ENCODE data around the gene OR10K2. TPM values are rescaled to one million over a fixed set of nuclear protein-coding genes. Genes with fewer than 3 reads are reported as not detected.

The OR10K2 gene, protein sequence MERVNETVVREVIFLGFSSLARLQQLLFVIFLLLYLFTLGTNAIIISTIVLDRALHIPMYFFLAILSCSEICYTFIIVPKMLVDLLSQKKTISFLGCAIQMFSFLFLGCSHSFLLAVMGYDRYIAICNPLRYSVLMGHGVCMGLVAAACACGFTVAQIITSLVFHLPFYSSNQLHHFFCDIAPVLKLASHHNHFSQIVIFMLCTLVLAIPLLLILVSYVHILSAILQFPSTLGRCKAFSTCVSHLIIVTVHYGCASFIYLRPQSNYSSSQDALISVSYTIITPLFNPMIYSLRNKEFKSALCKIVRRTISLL
- not detected for total RNA-seq

DNA sequence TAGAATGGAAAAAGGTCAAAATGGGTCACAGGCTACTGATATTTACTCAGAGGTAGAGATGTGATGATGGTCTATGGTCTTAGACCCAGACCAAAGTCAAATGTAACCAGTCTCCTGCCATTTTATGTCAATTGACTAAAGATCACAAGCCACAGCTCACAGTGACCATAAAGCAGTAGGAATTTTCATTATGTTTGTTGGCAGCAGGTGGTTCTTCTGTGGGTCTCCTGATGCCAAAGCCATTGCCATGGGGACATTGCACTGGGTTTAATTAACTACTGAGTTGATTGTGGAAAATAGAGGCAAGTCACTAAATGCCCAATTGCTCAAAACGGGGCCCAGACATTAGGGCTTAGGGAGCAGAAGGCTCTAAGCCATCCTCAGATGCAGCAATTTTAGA, at the start of gene OR10K2:
Gene OR10K2, minus strand, starts transcription at position 101 of the 400 bp plus-strand sequence. CDS start 5,371 bp downstream, outside the sequence.

DNA sequence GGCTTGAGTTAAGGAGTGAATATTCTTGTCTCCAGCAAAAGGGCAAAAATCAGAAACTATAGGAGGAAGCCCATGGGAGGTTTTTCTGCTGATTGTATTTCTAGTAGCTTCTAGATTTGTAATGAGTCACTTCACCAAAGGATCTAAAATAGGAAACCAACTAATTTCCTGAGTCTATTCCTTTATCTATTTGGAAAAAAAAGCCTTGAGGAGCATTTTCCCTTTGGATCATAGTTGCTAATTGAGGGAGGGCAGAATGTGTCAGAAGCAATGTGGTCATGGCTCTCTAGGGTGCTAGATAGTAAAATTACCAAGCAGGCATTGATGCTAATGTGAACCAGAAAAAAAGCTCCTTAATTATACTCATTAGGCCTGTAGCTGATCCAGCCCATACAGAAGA, 45.9 kb upstream of the OR10K2 start, which contains the start of gene OR10R2:
Gene OR10R2, plus strand, starts transcription at position 301 of the 400 bp plus-strand sequence. CDS start 106 bp downstream, outside the sequence.

DNA sequence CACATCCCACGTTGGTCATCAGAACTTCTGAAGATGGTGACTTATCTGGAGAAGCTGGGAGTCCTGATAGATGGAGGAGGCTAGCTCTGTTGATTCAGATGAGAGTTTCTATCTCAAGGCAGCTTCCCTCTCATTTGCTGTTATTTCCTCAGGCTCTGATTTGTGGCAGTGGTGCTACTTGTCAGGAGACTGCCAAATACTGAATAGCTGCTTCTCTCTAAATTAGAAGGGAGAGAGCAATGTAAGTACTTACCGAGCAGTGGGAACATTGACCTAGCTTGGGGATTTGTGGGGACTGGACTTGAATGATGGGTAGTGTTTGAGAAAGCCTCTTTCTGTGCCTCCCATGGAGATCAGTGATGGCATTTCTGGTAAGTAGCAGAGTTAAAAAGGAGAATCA, 35.5 kb upstream of the OR10K2 start, which contains the start of gene OR10K1:
Gene OR10K1, plus strand, starts transcription at position 301 of the 400 bp plus-strand sequence. CDS start 3,728 bp downstream, outside the sequence.

DNA sequence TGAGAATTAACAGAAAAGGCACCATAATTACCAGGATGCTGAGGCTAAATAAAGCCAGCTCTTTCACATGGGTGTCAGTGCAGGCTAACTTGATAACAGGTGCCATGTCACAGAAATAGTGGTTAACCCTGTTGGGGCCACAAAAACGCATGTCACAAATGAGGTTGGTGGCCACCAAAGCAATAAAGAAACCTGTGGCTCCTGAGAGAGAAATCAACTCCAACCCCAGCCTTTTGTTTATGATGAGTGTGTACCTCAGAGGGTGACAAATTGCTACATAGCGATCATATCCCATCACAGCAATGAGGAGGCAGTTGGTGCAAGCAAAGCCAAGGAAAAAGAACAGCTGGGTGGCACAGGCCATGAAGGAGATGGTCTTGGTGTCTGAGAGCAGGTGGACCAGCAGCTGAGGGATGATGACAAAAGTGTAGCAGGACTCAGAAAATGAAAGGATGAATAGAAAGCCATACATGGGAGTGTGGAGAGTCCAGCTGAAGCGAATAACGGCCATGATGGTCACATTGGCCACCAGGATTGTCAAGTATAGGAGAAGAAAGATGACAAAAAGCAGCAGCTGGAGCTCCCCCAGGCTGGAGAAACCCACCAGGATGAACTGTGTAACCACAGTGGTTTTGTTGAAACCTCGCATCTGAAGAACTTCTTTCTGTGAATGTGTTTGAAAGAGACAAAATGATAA, 27.1 kb downstream of the OR10K2 start, which contains the start of gene OR10T2:
Gene OR10T2, minus strand, starts transcription at position 649 of the 697 bp plus-strand sequence. Its CDS starts 0 bp downstream, at position 649.

Other genes with a start within 250 kb of the OR10K2 start
- gene CD1D, start 245.3 kb downstream of the OR10K2 start, total RNA-seq: 0.94 TPM
- gene CD1A, start 171.8 kb downstream of the OR10K2 start, total RNA-seq: not detected
- not detected for gene CD1C, start 136.3 kb downstream of the OR10K2 start, total RNA-seq
- gene CD1B, start 94.7 kb downstream of the OR10K2 start, total RNA-seq: not detected
- not detected for gene CD1E, start 72.3 kb downstream of the OR10K2 start, total RNA-seq
- gene OR10T2, start 26.8 kb downstream of the OR10K2 start, total RNA-seq: not detected
- gene OR10K1, start 35.6 kb upstream of the OR10K2 start, total RNA-seq: not detected
- not detected for gene OR10R2, start 46.0 kb upstream of the OR10K2 start, total RNA-seq
- gene OR6Y1, start 128.2 kb upstream of the OR10K2 start, total RNA-seq: not detected
- not detected for gene OR6P1, start 144.3 kb upstream of the OR10K2 start, total RNA-seq
- not detected for gene OR10X1, start 153.7 kb upstream of the OR10K2 start, total RNA-seq
- gene OR10Z1, start 179.0 kb upstream of the OR10K2 start, total RNA-seq: not detected